ENCODE results near the gene TSPAN8. TPM values are rescaled to one million over a fixed set of nuclear protein-coding genes. Genes with fewer than 3 reads are reported as not detected.
"Not testable (repeated sequence)": the region's sequence is repeated elsewhere in the genome, so short reads cannot be mapped to it uniquely, and the experiment has no call there.

Gene TSPAN8
- total and polyA plus RNA-seq, 4 experiments from 2014 or later, result not detected

- Mint-ChIP-seq H3K9me3 (peaks cover 0 to 7% (median 3%) of the 10 kb centered on the region in 8 donors), H3K27me3 (no peaks in the 10 kb centered on the region), H3K4me1 (no peaks in the 10 kb centered on the region), H3K27ac (no peak overlapping the region), H3K36me3 (no peaks in the 10 kb centered on the region), H3K4me3 (no peak overlapping the region)
- DNase-seq, result no peak
- H3K9me3 ChIP-seq (ENCODE audit: control insufficient read depth in 1 of 2, low read length in 2 of 2), result no peaks in the 10 kb centered on the region
- intact Hi-C loops (cut with micrococcal nuclease), result no loop called here
- H3K27me3 ChIP-seq (ENCODE audit: insufficient read depth, low read length), result no peaks in the 10 kb centered on the region
- ChIA-PET POLR2A (ENCODE audit: partially characterized antibody) (no interaction called here), CTCF (ENCODE audit: partially characterized antibody) (no interaction called here)
- no peak overlapping the region for H3K27ac ChIP-seq (ENCODE audit: low read depth, low read length)
- no peaks in the 10 kb centered on the region for H3K4me1 ChIP-seq (ENCODE audit: insufficient read depth, low read length)
- no peak overlapping the region for H3K4me3 ChIP-seq (ENCODE audit: low read length in 2 of 2)
- no peaks in the 10 kb centered on the region for H3K36me3 ChIP-seq (ENCODE audit: insufficient read depth, low read length)
Measured at GRCh38 chr12:71128191-71128788, 29.5 kb downstream of the TSPAN8 start.

- Histone ChIP-seq H3K27me3 (ENCODE audit: insufficient read depth, low read length) (no peaks in the 10 kb centered on the region), H3K27ac (ENCODE audit: low read depth, low read length) (no peak overlapping the region), H3K36me3 (ENCODE audit: insufficient read depth, low read length) (no peaks in the 10 kb centered on the region), H3K9me3 (ENCODE audit: control insufficient read depth in 1 of 2, low read length in 2 of 2) (no peaks in the 10 kb centered on the region), H3K4me1 (ENCODE audit: insufficient read depth, low read length) (no peaks in the 10 kb centered on the region), H3K4me3 (ENCODE audit: low read length in 2 of 2) (no peak overlapping the region)
- no peak for DNase-seq
- Mint-ChIP-seq H3K4me3 (no peak overlapping the region), H3K27ac (no peak overlapping the region), H3K36me3 (no peaks in the 10 kb centered on the region), H3K9me3 (peaks cover 0 to 5% (median 0%) of the 10 kb centered on the region in 8 donors), H3K27me3 (no peaks in the 10 kb centered on the region), H3K4me1 (no peaks in the 10 kb centered on the region)
- intact Hi-C loops (cut with micrococcal nuclease), result no loop called here
- POLR2A ChIA-PET (ENCODE audit: partially characterized antibody), result no interaction called here
- CTCF ChIA-PET (ENCODE audit: partially characterized antibody), result interaction anchor here (1.2 kb wide), 1 partner anchor 680 kb away, joined by 4 read pairs; no protein-coding TSS in a partner anchor
Measured at GRCh38 chr12:71125949-71126348, 31.9 kb downstream of the TSPAN8 start.

GRCh38 chr12:71125515-71125914 is 32.3 kb downstream of the TSPAN8 start:
- DNase-seq, result no peak
- POLR2A ChIA-PET (ENCODE audit: partially characterized antibody), result no interaction called here
- no peaks in the 10 kb centered on the region for H3K27me3 Mint-ChIP-seq
- H3K9me3 Mint-ChIP-seq, result peaks cover 0 to 5% (median 0%) of the 10 kb centered on the region in 8 donors
- Histone ChIP-seq H3K4me3 (ENCODE audit: low read length in 2 of 2) (no peak overlapping the region), H3K27me3 (ENCODE audit: insufficient read depth, low read length) (no peaks in the 10 kb centered on the region), H3K27ac (ENCODE audit: low read depth, low read length) (no peak overlapping the region), H3K9me3 (ENCODE audit: control insufficient read depth in 1 of 2, low read length in 2 of 2) (no peaks in the 10 kb centered on the region), H3K4me1 (ENCODE audit: insufficient read depth, low read length) (no peaks in the 10 kb centered on the region), H3K36me3 (ENCODE audit: insufficient read depth, low read length) (no peaks in the 10 kb centered on the region)
- H3K36me3 Mint-ChIP-seq, result no peaks in the 10 kb centered on the region
- H3K4me1 Mint-ChIP-seq, result no peaks in the 10 kb centered on the region
- H3K27ac Mint-ChIP-seq, result no peak overlapping the region
- intact Hi-C loops (cut with micrococcal nuclease), result no loop called here
- CTCF ChIA-PET (ENCODE audit: partially characterized antibody), result interaction anchor here (1.2 kb wide), 1 partner anchor 680 kb away, joined by 4 read pairs; no protein-coding TSS in a partner anchor
- H3K4me3 Mint-ChIP-seq, result no peak overlapping the region

GRCh38 chr12:71124835-71125460 is 32.9 kb downstream of the TSPAN8 start:
- no peak overlapping the region for H3K4me3 Mint-ChIP-seq
- no peaks in the 10 kb centered on the region for H3K4me1 ChIP-seq (ENCODE audit: insufficient read depth, low read length)
- H3K4me1 Mint-ChIP-seq, result no peaks in the 10 kb centered on the region
- no peaks in the 10 kb centered on the region for H3K27me3 ChIP-seq (ENCODE audit: insufficient read depth, low read length)
- H3K27me3 Mint-ChIP-seq, result peaks cover 0 to 1% of the 10 kb centered on the region in 2 donors
- H3K4me3 ChIP-seq (ENCODE audit: low read length in 2 of 2), result no peak overlapping the region
- DNase-seq, result no peak
- intact Hi-C loops (cut with micrococcal nuclease), result no loop called here
- H3K9me3 Mint-ChIP-seq, result peaks cover 0 to 5% (median 0%) of the 10 kb centered on the region in 8 donors
- H3K27ac ChIP-seq (ENCODE audit: low read depth, low read length), result no peak overlapping the region
- ChIA-PET POLR2A (ENCODE audit: partially characterized antibody) (no interaction called here), CTCF (ENCODE audit: partially characterized antibody) (interaction anchor here (1.2 kb wide), 1 partner anchor 679 kb away, joined by 4 read pairs; no protein-coding TSS in a partner anchor)
- no peaks in the 10 kb centered on the region for H3K36me3 Mint-ChIP-seq
- H3K36me3 ChIP-seq (ENCODE audit: insufficient read depth, low read length), result no peaks in the 10 kb centered on the region
- no peak overlapping the region for H3K27ac Mint-ChIP-seq
- H3K9me3 ChIP-seq (ENCODE audit: control insufficient read depth in 1 of 2, low read length in 2 of 2), result no peaks in the 10 kb centered on the region

- H3K36me3 ChIP-seq (ENCODE audit: insufficient read depth, low read length); H3K4me1 ChIP-seq (ENCODE audit: insufficient read depth, low read length); POLR2A ChIA-PET (ENCODE audit: partially characterized antibody); H3K4me3 ChIP-seq (ENCODE audit: low read length in 2 of 2); H3K27ac Mint-ChIP-seq; H3K27me3 Mint-ChIP-seq; H3K36me3 Mint-ChIP-seq; H3K9me3 ChIP-seq (ENCODE audit: control insufficient read depth in 1 of 2, low read length in 2 of 2); H3K4me3 Mint-ChIP-seq; H3K27me3 ChIP-seq (ENCODE audit: insufficient read depth, low read length); intact Hi-C loops (cut with micrococcal nuclease); H3K27ac ChIP-seq (ENCODE audit: low read depth, low read length); CTCF ChIA-PET (ENCODE audit: partially characterized antibody); H3K4me1 Mint-ChIP-seq; DNase-seq: not testable (repeated sequence)
- H3K9me3 Mint-ChIP-seq, result peaks cover 0 to 30% (median 7%) of the 10 kb centered on the region in 8 donors
Measured at GRCh38 chr12:71113148-71113547, 44.7 kb downstream of the TSPAN8 start.

GRCh38 chr12:71109834-71110233 is 48.0 kb downstream of the TSPAN8 start:
- POLR2A ChIA-PET (ENCODE audit: partially characterized antibody), result no interaction called here
- H3K4me3 Mint-ChIP-seq, result no peak overlapping the region
- Histone ChIP-seq H3K27me3 (ENCODE audit: insufficient read depth, low read length) (no peaks in the 10 kb centered on the region), H3K4me3 (ENCODE audit: low read length in 2 of 2) (no peak overlapping the region), H3K36me3 (ENCODE audit: insufficient read depth, low read length) (no peaks in the 10 kb centered on the region), H3K9me3 (ENCODE audit: control insufficient read depth in 1 of 2, low read length in 2 of 2) (no peaks in the 10 kb centered on the region), H3K4me1 (ENCODE audit: insufficient read depth, low read length) (no peaks in the 10 kb centered on the region), H3K27ac (ENCODE audit: low read depth, low read length) (no peak overlapping the region)
- no peaks in the 10 kb centered on the region for H3K27me3 Mint-ChIP-seq
- H3K36me3 Mint-ChIP-seq, result no peaks in the 10 kb centered on the region
- intact Hi-C loops (cut with micrococcal nuclease), result no loop called here
- H3K4me1 Mint-ChIP-seq, result no peaks in the 10 kb centered on the region
- CTCF ChIA-PET (ENCODE audit: partially characterized antibody), result no interaction called here
- no peak for DNase-seq
- H3K27ac Mint-ChIP-seq, result no peak overlapping the region
- H3K9me3 Mint-ChIP-seq, result peaks cover 2 to 22% (median 4%) of the 10 kb centered on the region in 8 donors

- H3K27me3 ChIP-seq (ENCODE audit: insufficient read depth, low read length), result no peaks in the 10 kb centered on the region
- H3K9me3 ChIP-seq (ENCODE audit: control insufficient read depth in 1 of 2, low read length in 2 of 2), result no peaks in the 10 kb centered on the region
- DNase-seq, result no peak
- ChIA-PET POLR2A (ENCODE audit: partially characterized antibody) (no interaction called here), CTCF (ENCODE audit: partially characterized antibody) (no interaction called here)
- H3K27ac ChIP-seq (ENCODE audit: low read depth, low read length), result no peak overlapping the region
- no peaks in the 10 kb centered on the region for H3K27me3 Mint-ChIP-seq
- H3K4me1 Mint-ChIP-seq, result no peaks in the 10 kb centered on the region
- H3K36me3 ChIP-seq (ENCODE audit: insufficient read depth, low read length), result no peaks in the 10 kb centered on the region
- H3K4me3 ChIP-seq (ENCODE audit: low read length in 2 of 2), result no peak overlapping the region
- peaks cover under 1 to 15% (median 4%) of the 10 kb centered on the region in 8 donors for H3K9me3 Mint-ChIP-seq
- no peaks in the 10 kb centered on the region for H3K36me3 Mint-ChIP-seq
- no peak overlapping the region for H3K27ac Mint-ChIP-seq
- intact Hi-C loops (cut with micrococcal nuclease), result no loop called here
- no peak overlapping the region for H3K4me3 Mint-ChIP-seq
- no peaks in the 10 kb centered on the region for H3K4me1 ChIP-seq (ENCODE audit: insufficient read depth, low read length)
Measured at GRCh38 chr12:71108355-71108754, 49.4 kb downstream of the TSPAN8 start.

Data from CD4-positive, alpha-beta memory T cell (primary cell).